T-helper 17 cell (primary cell): ENCODE data around the gene DICER1. TPM values are rescaled to one million over a fixed set of nuclear protein-coding genes. Genes with fewer than 3 reads are reported as not detected.
A peak's percentile ranks its signal among the peaks of the same experiment; 100 is the strongest.

ENCODE experiments used
- ATAC-seq: fragments of 150-1000 bp; cut with Tn5 transposase; 2 replicates; pipeline ENCODE4 v1.10.0; 2021; ENCODE audit warnings: mild to moderate bottlenecking, moderate library complexity
- DNase-seq, 3 donors: peaks; one replicate each; pipeline versions ENCODE4 v3.0.0 to v3.0.0-alpha.2; 2020 to 2021
- H3K9me3 ChIP-seq: one replicate; pipeline ENCODE4 v1.7.0; 2013; ENCODE audit warnings: low read length, mild to moderate bottlenecking; ENCODE audit not compliant: control insufficient read depth, poor library complexity, severe bottlenecking
- H3K27ac Mint-ChIP-seq: one replicate; pipeline ENCODE4 v1.8.0; 2022; ENCODE audit warnings: mild to moderate bottlenecking, moderate library complexity, mixed read lengths
- H3K27me3 Mint-ChIP-seq: one replicate; pipeline ENCODE4 v1.8.0; 2022; ENCODE audit warnings: mixed read lengths
- H3K36me3 Mint-ChIP-seq: one replicate; pipeline ENCODE4 v1.8.0; 2022; ENCODE audit warnings: low read depth, mixed read lengths
- H3K4me1 Mint-ChIP-seq: one replicate; pipeline ENCODE4 v1.8.0; 2022; ENCODE audit warnings: mild to moderate bottlenecking, mixed read lengths
- H3K4me3 Mint-ChIP-seq: one replicate; pipeline ENCODE4 v1.8.0; 2022; ENCODE audit warnings: mild to moderate bottlenecking, moderate library complexity, mixed read lengths
- total RNA-seq, 4 donors: library from RNA in 2 of 4; stranded (reverse) in 2 of 4; gene quantifications; one replicate each; pipeline ENCODE4 v1.2.3 and lab custom pipeline; 2022 to 2026

DICER1 gene
- total RNA-seq, 2 donors from 2014 or later = 44.0 to 54.9 TPM

DNA sequence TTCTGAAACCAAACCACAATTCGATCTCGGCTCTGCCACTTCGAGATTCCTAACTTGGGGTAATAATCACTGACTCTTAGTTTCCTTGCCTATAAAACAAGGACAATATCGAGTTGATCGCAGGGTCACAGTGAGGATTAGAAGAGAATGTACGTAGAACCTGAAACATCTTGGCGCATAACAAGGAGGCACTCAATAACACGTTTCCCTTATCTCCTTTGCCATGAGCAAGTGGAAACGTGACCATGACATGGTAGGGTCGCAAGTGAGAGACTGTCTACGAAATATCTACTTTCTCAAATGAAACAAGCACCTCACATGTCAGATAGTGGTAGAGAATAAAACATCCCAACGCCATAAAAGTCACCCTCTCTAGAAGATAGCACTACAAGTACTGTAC lies 2.3 kb downstream of the DICER1 start:
- peaks cover 45% of the 10 kb centered on the region for H3K4me1 Mint-ChIP-seq
- H3K4me3 Mint-ChIP-seq = peak overlapping the region; percentile 83
- no peaks in the 10 kb centered on the region for H3K9me3 ChIP-seq
- H3K27ac Mint-ChIP-seq = no peak overlapping the region
- no peaks in the 10 kb centered on the region for H3K27me3 Mint-ChIP-seq
- DNase-seq = no peak
- ATAC-seq = no peak
- no peaks in the 10 kb centered on the region for H3K36me3 Mint-ChIP-seq

GRCh38 chr14:95153866-95154265 lies 3.5 kb downstream of the DICER1 start:
- Mint-ChIP-seq H3K27me3 (no peaks in the 10 kb centered on the region), H3K27ac (peak overlapping the region; percentile 4), H3K36me3 (no peaks in the 10 kb centered on the region), H3K4me1 (peaks cover 54% of the 10 kb centered on the region), H3K4me3 (peak overlapping the region; percentile 3)
- DNase-seq (no peak), ATAC-seq (no peak)
- H3K9me3 ChIP-seq = no peaks in the 10 kb centered on the region

GRCh38 chr14:95151561-95151960 lies 5.8 kb downstream of the DICER1 start:
- no peak for ATAC-seq
- peaks cover 57% of the 10 kb centered on the region for H3K4me1 Mint-ChIP-seq
- H3K4me3 Mint-ChIP-seq = no peak overlapping the region
- no peaks in the 10 kb centered on the region for H3K36me3 Mint-ChIP-seq
- H3K27me3 Mint-ChIP-seq = no peaks in the 10 kb centered on the region
- H3K9me3 ChIP-seq = no peaks in the 10 kb centered on the region
- H3K27ac Mint-ChIP-seq = no peak overlapping the region
- no peak for DNase-seq

DNA sequence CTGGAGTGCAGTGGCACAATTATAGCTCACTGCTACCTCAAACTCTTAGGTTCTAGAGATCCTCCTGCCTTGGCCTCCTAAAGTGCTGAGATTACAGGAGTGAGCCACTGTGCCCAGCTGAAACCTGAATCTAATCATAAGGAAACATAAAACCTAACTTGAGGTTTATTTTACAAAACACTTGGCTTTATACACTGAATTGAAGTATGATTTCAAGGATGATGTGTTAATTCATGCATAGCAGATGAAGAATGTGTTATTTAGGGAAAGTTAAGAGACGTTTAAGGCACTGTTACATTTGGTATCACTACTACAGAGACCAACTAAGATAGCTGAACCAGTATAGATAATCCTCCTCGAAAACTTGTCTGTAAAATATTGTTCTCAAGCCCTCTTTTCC lies 6.4 kb downstream of the DICER1 start:
- H3K4me3 Mint-ChIP-seq = no peak overlapping the region
- H3K36me3 Mint-ChIP-seq = peaks cover 2% of the 10 kb centered on the region
- no peaks in the 10 kb centered on the region for H3K9me3 ChIP-seq
- no peaks in the 10 kb centered on the region for H3K27me3 Mint-ChIP-seq
- H3K27ac Mint-ChIP-seq = no peak overlapping the region
- peaks cover 53% of the 10 kb centered on the region for H3K4me1 Mint-ChIP-seq
- no peak for ATAC-seq
- no peak for DNase-seq

GRCh38 chr14:95149441-95149840 lies 7.9 kb downstream of the DICER1 start:
- Mint-ChIP-seq H3K4me1 (peaks cover 44% of the 10 kb centered on the region), H3K36me3 (peaks cover 2% of the 10 kb centered on the region)
- ATAC-seq = no peak

DNA sequence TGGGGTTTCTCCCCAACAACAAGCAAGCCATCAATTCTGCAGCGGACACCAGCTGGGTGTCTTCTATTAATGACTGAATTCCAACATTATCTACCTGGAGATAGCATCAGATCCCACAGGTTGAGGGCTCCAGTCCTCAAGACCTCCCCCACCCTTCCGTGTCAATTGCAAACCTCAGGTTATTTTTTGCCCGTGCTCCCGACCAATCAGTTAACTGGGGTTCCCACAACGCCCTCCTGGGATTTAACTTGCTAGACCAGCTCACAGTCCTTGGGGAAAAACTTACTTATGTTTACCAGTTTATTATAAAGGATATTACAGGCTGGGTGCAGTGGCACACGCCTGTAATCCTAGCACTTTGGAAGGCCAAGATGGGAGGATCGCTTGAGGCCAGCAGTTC lies 9.7 kb downstream of the DICER1 start:
- H3K9me3 ChIP-seq = peaks cover 5% of the 10 kb centered on the region
- Mint-ChIP-seq H3K4me3 (no peak overlapping the region), H3K27ac (peak overlapping the region; percentile 9), H3K36me3 (peaks cover 2% of the 10 kb centered on the region), H3K27me3 (no peaks in the 10 kb centered on the region), H3K4me1 (peaks cover 33% of the 10 kb centered on the region)
- DNase-seq (no peak), ATAC-seq (no peak)

More at GRCh38 chr14:95149441-95149840, 7.9 kb downstream of the DICER1 start:
- H3K27ac Mint-ChIP-seq = no peak overlapping the region
- DNase-seq = no peak
- H3K27me3 Mint-ChIP-seq = no peaks in the 10 kb centered on the region
- peaks cover 4% of the 10 kb centered on the region for H3K9me3 ChIP-seq
- no peak overlapping the region for H3K4me3 Mint-ChIP-seq

DNA sequence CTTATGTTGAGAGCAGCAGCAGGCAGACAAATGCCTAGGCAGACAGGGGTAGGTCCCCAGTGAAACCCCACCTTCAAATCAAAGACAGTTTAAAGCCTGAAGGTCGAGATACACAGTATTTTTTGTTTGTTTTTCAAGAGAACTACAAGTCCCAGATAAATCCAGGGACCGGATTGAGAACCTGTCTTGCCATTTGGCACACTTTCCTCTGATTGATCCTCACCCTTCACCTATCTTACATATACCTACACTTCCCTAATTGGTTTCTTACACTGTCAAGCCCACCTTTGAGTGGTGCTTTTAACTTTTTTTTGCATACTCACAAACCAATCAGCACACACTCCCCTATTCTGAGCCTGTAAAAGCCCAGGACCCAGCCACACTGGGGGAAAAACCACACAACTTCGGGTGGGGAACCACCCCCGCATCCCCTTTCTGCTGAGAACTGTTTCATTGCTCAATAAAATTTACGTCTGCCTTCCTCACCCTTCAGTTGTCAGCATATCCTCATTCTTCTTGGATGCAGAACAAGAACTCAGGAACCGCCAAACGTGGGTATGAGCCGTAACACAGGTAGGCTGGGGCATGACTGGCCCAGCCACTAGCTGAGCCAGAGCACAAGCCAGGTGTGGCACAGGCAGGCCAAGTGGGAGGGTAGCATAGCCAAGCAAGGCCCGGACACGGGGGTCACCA lies 11.1 kb downstream of the DICER1 start:
- no peak overlapping the region for H3K4me3 Mint-ChIP-seq
- H3K27me3 Mint-ChIP-seq = no peaks in the 10 kb centered on the region
- peaks cover 2% of the 10 kb centered on the region for H3K36me3 Mint-ChIP-seq
- peaks cover 26% of the 10 kb centered on the region for H3K4me1 Mint-ChIP-seq
- no peak for DNase-seq
- H3K27ac Mint-ChIP-seq = peak overlapping the region; percentile 11
- H3K9me3 ChIP-seq = peaks cover 5% of the 10 kb centered on the region
- no peak for ATAC-seq

GRCh38 chr14:95144849-95145248 lies 12.5 kb downstream of the DICER1 start:
- no peak for ATAC-seq
- DNase-seq = no peak
- Mint-ChIP-seq H3K27ac (no peak overlapping the region), H3K27me3 (no peaks in the 10 kb centered on the region), H3K4me3 (peak overlapping the region; percentile 4), H3K36me3 (peaks cover 2% of the 10 kb centered on the region), H3K4me1 (peaks cover 24% of the 10 kb centered on the region)
- H3K9me3 ChIP-seq = peaks cover 5% of the 10 kb centered on the region

DNA sequence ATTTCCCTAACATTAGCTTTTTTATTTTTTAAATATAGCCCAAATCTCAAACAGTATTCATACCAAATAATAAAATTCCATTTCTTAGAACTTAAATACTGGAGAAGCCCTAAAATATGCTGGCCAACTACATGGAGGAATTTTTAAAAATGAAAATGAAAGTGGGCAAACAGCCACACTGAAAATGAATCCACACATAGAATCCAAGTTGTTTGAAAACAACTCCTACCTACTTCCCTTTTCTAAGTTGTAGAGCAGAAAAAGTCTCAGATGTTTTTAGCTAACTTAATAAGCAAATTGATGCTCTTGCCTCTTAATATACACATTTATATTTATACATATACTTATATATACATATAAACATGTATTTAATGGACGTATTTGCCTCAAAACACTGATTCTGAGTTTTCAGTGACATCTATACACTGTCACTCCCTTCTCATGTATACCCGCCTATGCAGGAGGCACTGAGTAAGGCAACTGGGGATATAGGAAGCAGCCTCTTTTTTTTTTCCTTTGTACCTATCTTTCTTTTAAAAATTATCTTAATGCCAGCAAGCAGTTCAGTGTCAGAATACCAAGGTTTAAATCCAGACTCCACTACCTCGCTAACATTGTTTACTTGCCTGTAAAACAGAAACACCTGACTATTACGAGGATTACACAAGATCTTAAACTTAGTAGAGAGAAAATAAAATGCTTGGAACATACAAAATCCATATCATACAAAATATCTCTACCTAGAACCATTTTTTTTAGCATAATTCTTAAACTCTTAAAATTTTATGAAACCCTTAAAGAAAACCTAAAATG lies 13.3 kb downstream of the DICER1 start:
- peaks cover 2% of the 10 kb centered on the region for H3K36me3 Mint-ChIP-seq
- ATAC-seq (no peak), DNase-seq (no peak)
- peaks cover 25% of the 10 kb centered on the region for H3K4me1 Mint-ChIP-seq
- H3K9me3 ChIP-seq = peaks cover 5% of the 10 kb centered on the region
- H3K4me3 Mint-ChIP-seq = no peak overlapping the region
- H3K27ac Mint-ChIP-seq = peak overlapping the region; percentile 11
- H3K27me3 Mint-ChIP-seq = no peaks in the 10 kb centered on the region

DNA sequence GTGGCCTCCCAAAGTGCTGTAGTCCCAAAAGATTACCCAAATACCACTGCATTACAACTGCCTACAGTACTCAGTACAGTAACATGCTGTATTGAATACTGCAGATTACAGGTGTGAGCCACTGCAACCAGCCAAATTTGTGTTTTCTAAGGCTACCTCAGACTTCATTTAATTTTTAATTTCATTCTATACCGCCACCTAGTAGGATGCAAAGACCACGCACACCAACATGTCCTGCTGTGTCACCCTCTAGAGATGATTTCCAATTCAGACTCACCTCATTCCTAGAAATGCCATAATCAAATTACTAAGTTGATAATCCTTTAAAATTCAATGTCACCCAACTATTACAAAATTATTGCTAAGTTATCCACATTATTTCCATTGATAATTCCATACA lies 15.1 kb downstream of the DICER1 start:
- DNase-seq (no peak), ATAC-seq (no peak)
- Mint-ChIP-seq H3K36me3 (peaks cover 2% of the 10 kb centered on the region), H3K27ac (no peak overlapping the region), H3K4me3 (no peak overlapping the region), H3K27me3 (no peaks in the 10 kb centered on the region), H3K4me1 (peaks cover 27% of the 10 kb centered on the region)
- peaks cover 5% of the 10 kb centered on the region for H3K9me3 ChIP-seq

DNA sequence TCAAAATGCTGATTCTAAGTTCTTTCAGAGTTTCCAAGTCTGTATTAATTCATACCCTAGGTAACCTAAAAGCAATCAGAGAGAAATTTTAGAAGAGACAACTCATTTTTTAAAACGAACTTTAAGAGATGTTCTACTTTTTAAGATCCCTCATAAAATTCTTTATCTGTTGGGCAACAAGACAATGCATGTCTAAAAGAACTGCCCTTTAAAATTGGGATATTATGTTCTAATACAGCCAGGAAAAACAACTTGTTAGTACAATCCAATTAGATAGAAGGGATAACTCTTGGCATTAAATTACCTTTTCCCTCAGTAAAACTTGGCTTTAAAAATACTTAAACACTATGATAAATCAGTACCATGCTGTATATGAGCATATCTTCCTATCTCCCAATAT lies 15.6 kb downstream of the DICER1 start:
- Mint-ChIP-seq H3K4me1 (peaks cover 32% of the 10 kb centered on the region), H3K27ac (no peak overlapping the region), H3K27me3 (no peaks in the 10 kb centered on the region), H3K4me3 (no peak overlapping the region), H3K36me3 (peaks cover 5% of the 10 kb centered on the region)
- ATAC-seq (no peak), DNase-seq (no peak)
- H3K9me3 ChIP-seq = peaks cover 5% of the 10 kb centered on the region

GRCh38 chr14:95140060-95140858 lies 17.1 kb downstream of the DICER1 start:
- H3K4me3 Mint-ChIP-seq = no peak overlapping the region
- ATAC-seq = no peak
- no peaks in the 10 kb centered on the region for H3K27me3 Mint-ChIP-seq
- no peak for DNase-seq
- peak overlapping the region; percentile 9 for H3K27ac Mint-ChIP-seq
- H3K4me1 Mint-ChIP-seq = peaks cover 39% of the 10 kb centered on the region
- H3K36me3 Mint-ChIP-seq = peaks cover 3% of the 10 kb centered on the region
- peaks cover 5% of the 10 kb centered on the region for H3K9me3 ChIP-seq

- Mint-ChIP-seq H3K4me1 (peaks cover 49% of the 10 kb centered on the region), H3K27me3 (no peaks in the 10 kb centered on the region), H3K36me3 (peaks cover 3% of the 10 kb centered on the region), H3K4me3 (no peak overlapping the region), H3K27ac (no peak overlapping the region)
- no peak for DNase-seq
- ATAC-seq = no peak
- H3K9me3 ChIP-seq = no peaks in the 10 kb centered on the region
Measured at GRCh38 chr14:95138876-95139275, 18.5 kb downstream of the DICER1 start.
